Right renal cortex interstitium (tissue), 3 donors: ENCODE data around the gene FBXO5. TPM values are rescaled to one million over a fixed set of nuclear protein-coding genes. Genes with fewer than 3 reads are reported as not detected.
A peak's percentile ranks its signal among the peaks of the same experiment; 100 is the strongest.

Experiments
- DNase-seq, 3 donors: peaks; one replicate each; pipeline ENCODE4 v3.0.0-alpha.2; 2013; ENCODE audit warnings: low read depth in 3 of 3, low spot score in 2 of 3
- polyA plus RNA-seq, 3 donors: library from polyadenylated mRNA; unstranded; fragments of 120-200 nt; gene quantifications; one replicate each; pipeline ENCODE4 v1.2.1, GENCODE V29; 2013; ENCODE audit not compliant: insufficient read length in 3 of 3

The FBXO5 gene
- polyA plus RNA-seq, 3 donors = 32.6 to 38.3 (median 36.6) TPM

DNA sequence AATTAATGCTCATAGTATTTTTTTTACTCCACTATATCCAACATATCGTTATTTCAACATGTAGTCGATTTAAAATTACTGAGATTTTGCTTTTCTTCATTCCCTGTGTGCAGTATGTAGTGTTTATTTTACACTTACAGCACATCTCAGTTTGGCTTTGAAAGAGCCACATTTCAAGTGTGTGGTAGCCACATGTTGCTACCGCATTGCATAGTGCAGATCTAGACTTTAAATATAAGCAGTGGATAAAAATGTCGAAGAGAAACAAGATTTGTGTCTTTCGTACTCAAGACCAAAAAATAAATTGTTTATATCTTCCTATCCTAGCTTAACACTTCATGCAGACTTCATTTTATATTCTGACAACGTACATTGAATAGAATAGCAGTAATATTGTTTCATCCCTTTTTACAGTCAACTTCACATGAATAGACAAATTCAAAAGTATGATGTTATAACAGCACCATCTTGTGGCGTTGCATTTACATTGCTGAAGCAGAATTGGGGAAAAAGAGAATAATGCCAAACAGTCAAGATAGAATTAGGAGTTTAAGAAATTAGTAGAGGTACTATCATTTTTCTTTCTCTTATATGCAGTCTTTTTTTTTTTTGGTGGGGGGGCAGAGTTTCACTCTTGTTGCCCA, 29.9 kb downstream of the FBXO5 start:
- peak in 1 of 3 donors; percentile 1 for DNase-seq

DNA sequence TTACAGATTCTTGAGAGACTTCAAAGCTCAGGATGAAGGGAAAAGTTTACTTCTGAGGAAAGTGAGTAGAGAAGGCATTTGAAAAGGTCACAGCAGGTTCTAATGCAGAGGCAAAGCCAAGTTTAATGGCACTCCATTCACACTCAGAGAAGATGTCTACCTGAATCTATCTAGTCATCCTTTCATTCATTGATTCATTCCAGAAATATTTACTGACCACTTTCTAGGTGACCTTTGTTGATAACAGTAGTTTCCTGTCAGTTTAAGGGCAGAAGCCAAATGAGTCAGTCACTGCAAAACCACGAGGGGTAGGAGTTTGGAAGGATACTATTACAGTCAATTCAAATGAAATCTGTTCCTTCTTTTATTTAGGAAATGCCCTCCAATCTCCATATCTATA, 30.8 kb downstream of the FBXO5 start:
- no peak for DNase-seq

- no peak for DNase-seq
These were observed 32.6 kb downstream of the FBXO5 start for GRCh38 chr6:152950240-152950639.

DNA sequence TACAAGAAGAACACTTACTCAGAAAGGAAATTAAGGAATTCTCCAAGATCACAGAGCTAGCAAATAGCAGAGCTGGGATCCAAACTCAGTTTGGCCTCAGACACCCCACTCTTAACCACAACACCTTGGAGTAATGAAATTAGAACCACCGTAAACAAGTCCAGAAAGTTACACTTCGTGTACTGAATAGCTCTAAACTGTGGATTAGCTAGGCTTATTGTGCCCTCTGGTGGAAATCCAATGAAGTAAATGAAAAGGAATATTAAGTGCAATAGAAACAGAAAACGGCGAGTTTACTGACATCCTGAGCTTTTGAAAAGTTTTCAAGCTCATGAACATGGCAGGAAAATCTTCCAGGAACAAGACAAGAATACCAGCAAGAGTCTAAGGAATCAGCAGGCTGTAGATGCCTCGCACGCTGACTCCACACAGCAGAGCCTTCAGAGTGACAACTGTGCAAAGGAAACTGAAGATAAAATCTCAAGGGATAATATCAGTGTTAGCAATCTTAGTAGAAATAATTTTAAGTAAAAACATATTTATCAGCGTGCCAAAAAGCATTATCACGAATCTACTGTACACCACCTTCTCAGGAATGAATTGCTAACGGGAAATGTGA, 34.6 kb downstream of the FBXO5 start:
- DNase-seq = peak; percentile 15 to 24 (median 23)

DNA sequence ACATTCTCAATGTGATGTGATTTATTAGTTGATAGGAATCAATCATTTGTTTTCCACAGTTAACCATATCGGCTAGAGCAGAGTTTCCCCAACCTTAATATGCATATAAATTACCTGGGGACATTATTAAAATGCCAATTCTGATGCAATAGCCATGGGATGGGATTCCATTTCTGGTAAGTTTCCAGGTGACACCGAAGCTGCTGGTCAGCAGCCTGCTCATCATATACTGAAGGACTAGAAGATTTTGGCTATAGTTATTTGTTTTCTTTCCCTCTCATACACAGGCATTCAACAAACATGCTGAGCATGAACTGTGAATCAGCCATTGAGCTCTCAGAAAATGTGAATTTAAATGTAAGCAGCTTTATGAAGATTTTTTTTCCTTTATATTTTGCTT, 35.8 kb downstream of the FBXO5 start:
- no peak for DNase-seq

DNA sequence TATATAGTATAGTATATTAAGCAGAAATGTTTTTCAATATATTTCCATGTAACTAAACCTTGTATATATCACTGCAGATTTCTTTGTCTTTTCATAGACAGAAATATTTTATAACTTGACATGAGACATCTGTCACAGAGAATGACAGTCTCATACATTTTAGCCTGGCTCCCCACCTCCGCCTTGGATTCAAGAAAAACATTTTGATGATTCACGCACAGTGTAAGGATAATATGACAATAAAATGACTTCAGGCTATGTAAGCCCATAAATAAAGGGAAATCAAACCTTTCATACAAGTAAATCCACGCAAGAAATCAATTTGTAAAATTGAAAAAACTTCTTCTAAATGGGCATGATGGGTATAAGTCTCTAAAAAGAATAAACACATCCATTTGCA, 36.4 kb downstream of the FBXO5 start:
- no peak for DNase-seq

DNA sequence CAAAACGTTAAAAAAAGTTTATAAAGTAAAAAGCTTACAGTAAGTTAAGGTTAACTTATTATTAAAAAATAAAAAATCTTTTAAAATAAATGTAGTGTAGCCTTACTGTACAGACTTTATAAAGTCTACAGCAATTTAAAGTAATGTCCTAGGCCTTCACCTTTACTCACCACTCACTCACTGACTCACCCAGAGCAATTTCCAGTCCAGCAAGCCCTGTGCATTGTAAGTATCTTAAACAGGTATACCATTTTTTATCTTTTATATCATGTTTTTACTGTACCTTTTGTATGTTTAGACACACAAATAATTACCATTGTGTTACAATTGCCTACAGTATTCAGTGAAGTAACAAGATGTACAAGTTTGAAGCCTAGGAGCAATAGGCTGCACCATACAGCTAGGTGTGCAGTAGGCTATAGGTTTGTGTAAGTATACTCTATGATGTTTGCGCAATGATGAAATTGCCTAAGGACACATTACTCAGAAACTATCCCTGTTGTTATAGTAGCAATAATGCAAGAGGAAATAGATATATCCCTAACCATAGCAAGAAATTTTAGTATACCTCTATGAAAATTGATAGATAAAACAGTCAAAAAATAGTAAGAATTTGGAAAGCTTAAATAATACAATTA, 39.5 kb downstream of the FBXO5 start:
- DNase-seq = no peak

GRCh38 chr6:152942319-152942869, 40.4 kb downstream of the FBXO5 start:
- DNase-seq = no peak

DNA sequence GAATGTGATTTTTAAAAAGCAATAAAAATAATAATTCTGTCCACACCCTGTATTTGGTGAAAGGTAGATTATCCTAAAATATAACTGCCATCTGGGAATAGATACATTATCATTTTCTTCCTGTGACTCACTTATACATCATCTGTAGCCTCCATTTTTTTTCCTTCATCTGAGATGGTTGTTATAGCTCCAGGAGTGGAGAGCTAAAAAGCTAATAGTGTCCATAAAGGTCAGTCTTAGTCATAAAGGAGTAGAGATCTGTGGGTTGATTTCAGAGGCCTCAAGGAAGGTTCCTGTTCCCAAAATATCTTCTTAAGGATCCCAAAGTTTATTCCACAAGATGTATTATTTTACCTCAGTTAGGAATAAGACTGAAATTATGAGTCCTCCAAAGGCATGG, 41.1 kb downstream of the FBXO5 start:
- DNase-seq = no peak

- no peak for DNase-seq
These were observed 50.0 kb downstream of the FBXO5 start for GRCh38 chr6:152932865-152933264.

- DNase-seq = no peak
These were observed 60.1 kb downstream of the FBXO5 start for GRCh38 chr6:152922706-152923105.

Other genes starting within 250 kb of the FBXO5 start
- gene VIP, start 232.2 kb downstream of the FBXO5 start, polyA plus RNA-seq = under 1 TPM; 0.50 to 1.00 (median 0.54) TPM
- gene MTRF1L, start 19.7 kb upstream of the FBXO5 start, polyA plus RNA-seq = 10 to 100 TPM; 23.2 to 28.5 (median 26.3) TPM
- gene RGS17, start 148.2 kb upstream of the FBXO5 start, polyA plus RNA-seq = 1 to 10 TPM; 2.2 to 2.7 (median 2.4) TPM